PC-9 (cell line): Measurements from ENCODE around the gene AAMDC. TPM values are rescaled to one million over a fixed set of nuclear protein-coding genes. Genes with fewer than 3 reads are reported as not detected.

Experiments used
- BruUV-seq: library from RNA; stranded (reverse); fragments of 400-500 nt; replicated peaks from 2 replicates; lab custom pipeline; 2021; lab: Mats Ljungman, UMichigan
- CTCF ChIA-PET: fragments of 300-600 bp; sonication (Branson Sonifier 250); formaldehyde crosslinking; loops from one replicate; lab custom pipeline; 2022; ENCODE audit warnings: antibody characterized with exemption; lab: Charles Lee
- POLR2A ChIA-PET: fragments of 300-600 bp; sonication (Branson Sonifier 250); formaldehyde crosslinking; loops from one replicate; lab custom pipeline; 2022; ENCODE audit warnings: antibody characterized with exemption; ENCODE audit not compliant: unreplicated experiment; lab: Charles Lee
- DNase-seq, 2 experiments: peaks; one replicate each; pipeline versions ENCODE4 v3.0.0 to v3.0.0-alpha.2; 2015 to 2022; ENCODE audit warnings: mixed read lengths in 1 of 2
- H2AFZ ChIP-seq: fragments of 200-600 bp; sonication (generic); 2 replicates; pipeline ENCODE4 v1.8.1; 2017; ENCODE audit warnings: antibody characterized with exemption
- H3F3A ChIP-seq: fragments of 200-600 bp; sonication (generic); 2 replicates; pipeline ENCODE4 v1.8.1; 2017; ENCODE audit warnings: antibody characterized with exemption, mild to moderate bottlenecking, low read depth; ENCODE audit not compliant: insufficient read depth
- H3K27ac ChIP-seq: fragments of 200-600 bp; sonication (generic); 2 replicates; pipeline ENCODE4 v1.6.1; 2016; ENCODE audit warnings: mixed run types
- H3K27me3 ChIP-seq: fragments of 200-600 bp; sonication (generic); 2 replicates; pipeline ENCODE4 v1.6.1; 2016; ENCODE audit warnings: low read depth, mixed run types; ENCODE audit not compliant: insufficient read depth
- H3K36me3 ChIP-seq: fragments of 200-600 bp; sonication (generic); 2 replicates; pipeline ENCODE4 v1.6.1; 2016; ENCODE audit warnings: low read depth, mixed run types
- H3K4me1 ChIP-seq: fragments of 200-600 bp; sonication (generic); replicated peaks from 2 replicates; pipeline ENCODE4 v1.6.1; 2016; ENCODE audit warnings: mixed run types; ENCODE audit not compliant: insufficient read depth
- H3K4me2 ChIP-seq: fragments of 200-600 bp; sonication (generic); 2 replicates; pipeline ENCODE4 v1.6.1; 2017; ENCODE audit warnings: mixed run types
- H3K4me3 ChIP-seq: fragments of 200-600 bp; sonication (generic); 2 replicates; pipeline ENCODE4 v1.6.1; 2016; ENCODE audit warnings: mixed run types
- H3K79me2 ChIP-seq: fragments of 200-600 bp; sonication (generic); 2 replicates; pipeline ENCODE4 v1.6.1; 2017; ENCODE audit warnings: low read depth, mixed run types
- H3K9me2 ChIP-seq: fragments of 200-600 bp; sonication (generic); 2 replicates; pipeline ENCODE4 v1.8.1; 2017; ENCODE audit warnings: mild to moderate bottlenecking; ENCODE audit not compliant: insufficient read depth
- H3K9me3 ChIP-seq: fragments of 200-600 bp; sonication (generic); 2 replicates; pipeline ENCODE4 v1.8.1; 2016; ENCODE audit warnings: low read depth; ENCODE audit not compliant: insufficient read depth
- H4K20me1 ChIP-seq: fragments of 200-600 bp; sonication (generic); 2 replicates; pipeline ENCODE4 v1.8.1; 2017; ENCODE audit not compliant: insufficient read depth
- CTCF ChIP-seq: fragments of 200-600 bp; sonication (generic); conservative IDR thresholded peaks from 2 replicates; pipeline ENCODE4 v1.6.1; 2017; ENCODE audit warnings: mixed run types, antibody characterized with exemption, mild to moderate bottlenecking, moderate library complexity
- EZH2 ChIP-seq: fragments of 200-600 bp; sonication (generic); IDR thresholded peaks from 2 replicates; pipeline ENCODE4 v1.8.0; 2017; ENCODE audit warnings: antibody characterized with exemption, low read depth
- intact Hi-C: fragments of 100-400 bp; cut with micrococcal nuclease; formaldehyde crosslinking; loops from one replicate; pipeline ENCODE4 v1.10.0; 2022; ENCODE audit not compliant: unreplicated experiment
- total RNA-seq: library from RNA; stranded (reverse); gene quantifications from 2 replicates; pipeline ENCODE4 v1.2.3, GENCODE V29; 2021

The AAMDC gene
- total RNA-seq, 1 experiment from 2014 or later: 39.8 TPM

- H3K36me3 ChIP-seq: no peaks in the 10 kb centered on the region
- H3K27ac ChIP-seq: no peak overlapping the region
- H3K9me2 ChIP-seq: no peaks in the 10 kb centered on the region
- intact Hi-C loops: no loop called here
- H3K9me3 ChIP-seq: no peaks in the 10 kb centered on the region
- CTCF ChIA-PET: no interaction called here
- peaks cover 81% of the 10 kb centered on the region for H3K79me2 ChIP-seq
- H4K20me1 ChIP-seq: peaks cover 91% of the 10 kb centered on the region
- no TSS peak for BruUV-seq
- peaks cover 9% of the 10 kb centered on the region for H3F3A ChIP-seq
- no peak for DNase-seq
- no peak overlapping the region for H3K4me2 ChIP-seq
- H3K27me3 ChIP-seq: no peaks in the 10 kb centered on the region
- no peaks in the 10 kb centered on the region for H3K4me1 ChIP-seq
- POLR2A ChIA-PET: no interaction called here
- TF ChIP-seq EZH2: no peak
- TF ChIP-seq CTCF: no peak
- H2AFZ ChIP-seq: no peak overlapping the region
- no peak overlapping the region for H3K4me3 ChIP-seq
Observed at GRCh38 chr11:77783025-77783424, 37.9 kb upstream of the AAMDC start.

GRCh38 chr11:77784572-77784971 is 36.4 kb upstream of the AAMDC start:
- Histone ChIP-seq H3K27ac (no peak overlapping the region), H4K20me1 (peaks cover 90% of the 10 kb centered on the region), H3K9me3 (no peaks in the 10 kb centered on the region), H3K4me2 (no peak overlapping the region), H3K36me3 (no peaks in the 10 kb centered on the region), H3K9me2 (no peaks in the 10 kb centered on the region), H3K79me2 (peaks cover 83% of the 10 kb centered on the region), H3K4me1 (no peaks in the 10 kb centered on the region), H3F3A (peaks cover 8% of the 10 kb centered on the region; the same call in 1 of the 2 replicates), H3K27me3 (no peaks in the 10 kb centered on the region), H3K4me3 (no peak overlapping the region), H2AFZ (no peak overlapping the region)
- CTCF ChIA-PET: no interaction called here
- no peak for DNase-seq
- intact Hi-C loops: no loop called here
- POLR2A ChIA-PET: interaction anchor here (0.6 kb wide), 1 partner anchor 294 kb away, joined by 3 read pairs; no protein-coding TSS in a partner anchor
- TF ChIP-seq CTCF: no peak
- no peak for TF ChIP-seq EZH2
- BruUV-seq: no TSS peak

- no peaks in the 10 kb centered on the region for H3K4me1 ChIP-seq
- H3K36me3 ChIP-seq: peaks cover 23% of the 10 kb centered on the region; the same call in 1 of the 2 replicates
- H4K20me1 ChIP-seq: peaks cover 86% of the 10 kb centered on the region
- DNase-seq: no peak
- ChIA-PET POLR2A (interaction anchor here (0.5 kb wide), 1 partner anchor 139 kb away, joined by 3 read pairs; no protein-coding TSS in a partner anchor), CTCF (no interaction called here)
- no peaks in the 10 kb centered on the region for H3K27me3 ChIP-seq
- H3K27ac ChIP-seq: no peak overlapping the region
- intact Hi-C loops: no loop called here
- no peak overlapping the region for H3K4me2 ChIP-seq
- no peak overlapping the region for H3K4me3 ChIP-seq
- BruUV-seq: no TSS peak
- H3K79me2 ChIP-seq: peaks cover 94% of the 10 kb centered on the region
- TF ChIP-seq CTCF (no peak), EZH2 (no peak)
- H3F3A ChIP-seq: peaks cover 8% of the 10 kb centered on the region; the same call in 1 of the 2 replicates
- no peak overlapping the region for H2AFZ ChIP-seq
- H3K9me2 ChIP-seq: no peaks in the 10 kb centered on the region
- H3K9me3 ChIP-seq: 0 out of 2 replicates have a peak, but pooled peaks cover 5% of the 10 kb centered on the region
Observed at GRCh38 chr11:77789061-77789730, 31.7 kb upstream of the AAMDC start.
